K562 (cell line): ENCODE measurements around the gene HAUS1. TPM values are rescaled to one million over a fixed set of nuclear protein-coding genes. Genes with fewer than 3 reads are reported as not detected.

Experiments
- ASH1L ChIP-seq: fragments of 450-650 bp; IDR thresholded peaks from 2 replicates; pipeline ENCODE4 v1.6.1; 2018; ENCODE audit warnings: borderline replicate concordance, mild to moderate bottlenecking, low read depth; ENCODE audit not compliant: partially characterized antibody
- BHLHE40 ChIP-seq: IDR thresholded peaks from 2 replicates; pipeline ENCODE4 v1.6.1; 2011; ENCODE audit warnings: low read length, improper control_type of control experiment
- FOXK2 ChIP-seq, 2 experiments: fragments of 450-650 bp; IDR thresholded peaks in 1 of 2; conservative IDR thresholded peaks in 1 of 2; 2 replicates each; pipeline ENCODE4 v1.6.1; 2016; ENCODE audit warnings: low read depth in 2 of 2, mild to moderate bottlenecking in 1 of 2
- LARP7 ChIP-seq: fragments of 450-650 bp; IDR thresholded peaks from 2 replicates; pipeline ENCODE4 v1.6.1; 2016
- MAZ ChIP-seq, 2 experiments: fragments of 450-650 bp in 1 of 2; sonication (generic) in 1 of 2; formaldehyde crosslinking; IDR thresholded peaks in 1 of 2; conservative IDR thresholded peaks in 1 of 2; 2 replicates each; pipeline versions ENCODE4 v1.4.0 to v1.5.0; 2020; ENCODE audit warnings: mild to moderate bottlenecking in 1 of 2, missing genetic modification reagents in 1 of 2
- MEIS2 ChIP-seq: fragments of 450-650 bp; IDR thresholded peaks from 2 replicates; pipeline ENCODE4 v1.6.1; 2014; ENCODE audit warnings: mild to moderate bottlenecking; ENCODE audit not compliant: partially characterized antibody
- NCOA2 ChIP-seq, 2 experiments: fragments of 450-650 bp; IDR thresholded peaks; 2 replicates each; pipeline ENCODE4 v1.6.1; 2018; ENCODE audit warnings: mild to moderate bottlenecking in 2 of 2, moderate library complexity in 1 of 2; ENCODE audit not compliant: partially characterized antibody in 2 of 2
- NFIC ChIP-seq: fragments of 450-650 bp; IDR thresholded peaks from 2 replicates; pipeline ENCODE4 v1.6.1; 2017; ENCODE audit warnings: mild to moderate bottlenecking, inconsistent platforms
- PHB2 ChIP-seq: fragments of 450-650 bp; IDR thresholded peaks from 2 replicates; pipeline ENCODE4 v1.6.1; 2017; ENCODE audit warnings: low read depth
- TAF15 ChIP-seq: fragments of 200-400 bp; formaldehyde crosslinking; IDR thresholded peaks from 2 replicates; pipeline ENCODE4 v1.6.1; 2017; ENCODE audit warnings: mild to moderate bottlenecking, low read depth, low read length, moderate library complexity
- ZEB2 ChIP-seq: fragments of 450-650 bp; IDR thresholded peaks from 2 replicates; pipeline ENCODE4 v1.6.1; 2016
- ZNF175 ChIP-seq: fragments of 200-800 bp; sonication (Bioruptor generic); IDR thresholded peaks from 2 replicates; pipeline ENCODE4 v1.6.1; 2016; ENCODE audit warnings: low read depth, mild to moderate bottlenecking, missing genetic modification characterization, missing compliant biosample characterization
- ZNF184 ChIP-seq: sonication (generic); formaldehyde crosslinking; IDR thresholded peaks from 2 replicates; pipeline ENCODE4 v1.5.0; 2020; ENCODE audit warnings: missing genetic modification reagents
- ZNF583 ChIP-seq: fragments of 250-450 bp; sonication (Bioruptor Pico); IDR thresholded peaks from 2 replicates; pipeline ENCODE4 v1.4.0; 2020
- polyA plus RNA-seq, 8 experiments: library from polyadenylated mRNA; depleted of rRNA in 4 of 8; stranded (reverse) in 5 of 8; unstranded in 3 of 8; fragments of >200 nt; fragmentation: Nextera tagmentation in 2 of 8; fragmentation: Illumina TruSeq in 1 of 8; extraction: Ambion mirVana in 2 of 8; extraction: Trizol in 1 of 8; gene quantifications; 2 replicates each; pipeline versions ENCODE4 v1.2.1 to v1.2.3, GENCODE V29; 2011 to 2014; ENCODE audit warnings: inconsistent platforms in 1 of 8, missing spikeins in 1 of 8
- total RNA-seq, 7 experiments: library from RNA; depleted of rRNA in 6 of 7; stranded (reverse); fragments of >200 nt in 6 of 7; fragmentation: Illumina TruSeq in 2 of 7; extraction: Trizol in 2 of 7; gene quantifications; 2 replicates each; pipeline versions ENCODE4 v1.2.1 to v1.2.3, GENCODE V29; 2011 to 2021; ENCODE audit warnings: low replicate concordance in 1 of 7
- TF ChIP-seq, protein P1 (sequence below), 2 experiments: fragments of 450-650 bp; IDR thresholded peaks; 2 replicates each; pipeline ENCODE4 v1.6.1; 2016
- TF ChIP-seq, protein P2 (sequence below): fragments of 250-450 bp; sonication (Bioruptor Pico); IDR thresholded peaks from 2 replicates; pipeline ENCODE4 v1.4.0; 2020
- TF ChIP-seq, protein P3 (sequence below), 3 experiments: IDR thresholded peaks in 2 of 3; conservative IDR thresholded peaks in 1 of 3; 2 replicates each; pipeline ENCODE4 v1.5.1; 2011 to 2012; ENCODE audit warnings: low read length in 3 of 3, mild to moderate bottlenecking in 3 of 3, control low read depth in 2 of 3, improper control_type of control experiment in 1 of 3, inconsistent platforms in 1 of 3, low read depth in 1 of 3, mixed read lengths in 1 of 3, moderate library complexity in 1 of 3; ENCODE audit not compliant: insufficient read depth in 2 of 3
- TF ChIP-seq, protein P4 (sequence below): fragments of 200-800 bp; sonication (Bioruptor generic); IDR thresholded peaks from 2 replicates; pipeline ENCODE4 v1.6.1; 2017; ENCODE audit warnings: missing genetic modification characterization, missing compliant biosample characterization
- TF ChIP-seq, protein P5 (sequence below): fragments of 250-450 bp; sonication (Bioruptor Pico); IDR thresholded peaks from 2 replicates; pipeline ENCODE4 v1.4.0; 2020; ENCODE audit warnings: mild to moderate bottlenecking

The HAUS1 gene
- total and polyA plus RNA-seq, 9 of the 15 experiments (the other 6 are each of a cell fraction or from before 2014, with no cell fraction given): 45.6 to 135 (median 76.3) TPM

GRCh38 chr18:46152808-46153617 is 48.8 kb downstream of the HAUS1 start (continued):
- TF ChIP-seq ASH1L (no peak), NCOA2 (IDR thresholded peaks at IDR 0.05; ENCODE audit: partially characterized antibody in 2 of 2) (peak; percentile 73 to 74), NFIC (peak; percentile 99), ZNF175 (CRISPR knock-in tag) (peak; percentile 75), ZEB2 (peak; percentile 97), ZNF583 (peak; percentile 85), TAF15 (no peak), LARP7 (0 out of 2 replicates have a peak, but pooled peaks have one; percentile 12), BHLHE40 (peak; percentile 82), MEIS2 (peak; percentile 31), MAZ (CRISPR knock-in tag; conservative IDR thresholded peaks at IDR 0.05 in 1 of 2, IDR thresholded peaks at IDR 0.05 in 1 of 2) (peak; percentile 49 to 83; a peak in 2 of 4 replicates), ZNF184 (CRISPR knock-in tag) (no peak), PHB2 (peak; percentile 98), FOXK2 (conservative IDR thresholded peaks at IDR 0.05 in 1 of 2, IDR thresholded peaks at IDR 0.05 in 1 of 2; ENCODE audit: low read depth in 2 of 2) (0 out of 4 replicates have a peak, but pooled peaks have one; percentile 25 to 39)
- TF ChIP-seq, protein P1, sequence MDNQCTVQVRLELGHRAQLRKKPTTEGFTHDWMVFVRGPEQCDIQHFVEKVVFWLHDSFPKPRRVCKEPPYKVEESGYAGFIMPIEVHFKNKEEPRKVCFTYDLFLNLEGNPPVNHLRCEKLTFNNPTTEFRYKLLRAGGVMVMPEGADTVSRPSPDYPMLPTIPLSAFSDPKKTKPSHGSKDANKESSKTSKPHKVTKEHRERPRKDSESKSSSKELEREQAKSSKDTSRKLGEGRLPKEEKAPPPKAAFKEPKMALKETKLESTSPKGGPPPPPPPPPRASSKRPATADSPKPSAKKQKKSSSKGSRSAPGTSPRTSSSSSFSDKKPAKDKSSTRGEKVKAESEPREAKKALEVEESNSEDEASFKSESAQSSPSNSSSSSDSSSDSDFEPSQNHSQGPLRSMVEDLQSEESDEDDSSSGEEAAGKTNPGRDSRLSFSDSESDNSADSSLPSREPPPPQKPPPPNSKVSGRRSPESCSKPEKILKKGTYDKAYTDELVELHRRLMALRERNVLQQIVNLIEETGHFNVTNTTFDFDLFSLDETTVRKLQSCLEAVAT (IDR thresholded peaks at IDR 0.05): peak in 1 of 2 experiments; percentile 24; a peak in 1 of 4 replicates
- TF ChIP-seq, protein P2, sequence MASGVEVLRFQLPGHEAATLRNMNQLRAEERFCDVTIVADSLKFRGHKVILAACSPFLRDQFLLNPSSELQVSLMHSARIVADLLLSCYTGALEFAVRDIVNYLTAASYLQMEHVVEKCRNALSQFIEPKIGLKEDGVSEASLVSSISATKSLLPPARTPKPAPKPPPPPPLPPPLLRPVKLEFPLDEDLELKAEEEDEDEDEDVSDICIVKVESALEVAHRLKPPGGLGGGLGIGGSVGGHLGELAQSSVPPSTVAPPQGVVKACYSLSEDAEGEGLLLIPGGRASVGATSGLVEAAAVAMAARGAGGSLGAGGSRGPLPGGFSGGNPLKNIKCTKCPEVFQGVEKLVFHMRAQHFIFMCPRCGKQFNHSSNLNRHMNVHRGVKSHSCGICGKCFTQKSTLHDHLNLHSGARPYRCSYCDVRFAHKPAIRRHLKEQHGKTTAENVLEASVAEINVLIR (CRISPR knock-in tag): 0 out of 2 replicates have a peak, but pooled peaks have one; percentile 24
- TF ChIP-seq, protein P3, sequence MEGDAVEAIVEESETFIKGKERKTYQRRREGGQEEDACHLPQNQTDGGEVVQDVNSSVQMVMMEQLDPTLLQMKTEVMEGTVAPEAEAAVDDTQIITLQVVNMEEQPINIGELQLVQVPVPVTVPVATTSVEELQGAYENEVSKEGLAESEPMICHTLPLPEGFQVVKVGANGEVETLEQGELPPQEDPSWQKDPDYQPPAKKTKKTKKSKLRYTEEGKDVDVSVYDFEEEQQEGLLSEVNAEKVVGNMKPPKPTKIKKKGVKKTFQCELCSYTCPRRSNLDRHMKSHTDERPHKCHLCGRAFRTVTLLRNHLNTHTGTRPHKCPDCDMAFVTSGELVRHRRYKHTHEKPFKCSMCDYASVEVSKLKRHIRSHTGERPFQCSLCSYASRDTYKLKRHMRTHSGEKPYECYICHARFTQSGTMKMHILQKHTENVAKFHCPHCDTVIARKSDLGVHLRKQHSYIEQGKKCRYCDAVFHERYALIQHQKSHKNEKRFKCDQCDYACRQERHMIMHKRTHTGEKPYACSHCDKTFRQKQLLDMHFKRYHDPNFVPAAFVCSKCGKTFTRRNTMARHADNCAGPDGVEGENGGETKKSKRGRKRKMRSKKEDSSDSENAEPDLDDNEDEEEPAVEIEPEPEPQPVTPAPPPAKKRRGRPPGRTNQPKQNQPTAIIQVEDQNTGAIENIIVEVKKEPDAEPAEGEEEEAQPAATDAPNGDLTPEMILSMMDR (IDR thresholded peaks at IDR 0.05 in 2 of 3, conservative IDR thresholded peaks at IDR 0.05 in 1 of 3; ENCODE audit: insufficient read depth in 2 of 3, low read depth in 1 of 3, low read length in 3 of 3): no peak
- TF ChIP-seq, protein P4, sequence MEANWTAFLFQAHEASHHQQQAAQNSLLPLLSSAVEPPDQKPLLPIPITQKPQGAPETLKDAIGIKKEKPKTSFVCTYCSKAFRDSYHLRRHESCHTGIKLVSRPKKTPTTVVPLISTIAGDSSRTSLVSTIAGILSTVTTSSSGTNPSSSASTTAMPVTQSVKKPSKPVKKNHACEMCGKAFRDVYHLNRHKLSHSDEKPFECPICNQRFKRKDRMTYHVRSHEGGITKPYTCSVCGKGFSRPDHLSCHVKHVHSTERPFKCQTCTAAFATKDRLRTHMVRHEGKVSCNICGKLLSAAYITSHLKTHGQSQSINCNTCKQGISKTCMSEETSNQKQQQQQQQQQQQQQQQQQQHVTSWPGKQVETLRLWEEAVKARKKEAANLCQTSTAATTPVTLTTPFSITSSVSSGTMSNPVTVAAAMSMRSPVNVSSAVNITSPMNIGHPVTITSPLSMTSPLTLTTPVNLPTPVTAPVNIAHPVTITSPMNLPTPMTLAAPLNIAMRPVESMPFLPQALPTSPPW (CRISPR knock-in tag): peak; percentile 81
- TF ChIP-seq, protein P5, sequence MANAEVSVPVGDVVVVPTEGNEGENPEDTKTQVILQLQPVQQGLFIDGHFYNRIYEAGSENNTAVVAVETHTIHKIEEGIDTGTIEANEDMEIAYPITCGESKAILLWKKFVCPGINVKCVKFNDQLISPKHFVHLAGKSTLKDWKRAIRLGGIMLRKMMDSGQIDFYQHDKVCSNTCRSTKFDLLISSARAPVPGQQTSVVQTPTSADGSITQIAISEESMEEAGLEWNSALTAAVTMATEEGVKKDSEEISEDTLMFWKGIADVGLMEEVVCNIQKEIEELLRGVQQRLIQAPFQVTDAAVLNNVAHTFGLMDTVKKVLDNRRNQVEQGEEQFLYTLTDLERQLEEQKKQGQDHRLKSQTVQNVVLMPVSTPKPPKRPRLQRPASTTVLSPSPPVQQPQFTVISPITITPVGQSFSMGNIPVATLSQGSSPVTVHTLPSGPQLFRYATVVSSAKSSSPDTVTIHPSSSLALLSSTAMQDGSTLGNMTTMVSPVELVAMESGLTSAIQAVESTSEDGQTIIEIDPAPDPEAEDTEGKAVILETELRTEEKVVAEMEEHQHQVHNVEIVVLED (CRISPR knock-in tag): no peak
